CD4-positive, alpha-beta T cell treated with Interleukin-6 for 4 hours (primary cell): Measurements from ENCODE around the gene FXYD3.
"Not testable (repeated sequence)": the region's sequence is repeated elsewhere in the genome, so short reads cannot be mapped to it uniquely, and the experiment has no call there.

Source experiments
- DNase-seq: peaks from one replicate; pipeline ENCODE4 v3.0.0-alpha.2; 2020; ENCODE audit warnings: mixed read lengths

Gene FXYD3

DNA sequence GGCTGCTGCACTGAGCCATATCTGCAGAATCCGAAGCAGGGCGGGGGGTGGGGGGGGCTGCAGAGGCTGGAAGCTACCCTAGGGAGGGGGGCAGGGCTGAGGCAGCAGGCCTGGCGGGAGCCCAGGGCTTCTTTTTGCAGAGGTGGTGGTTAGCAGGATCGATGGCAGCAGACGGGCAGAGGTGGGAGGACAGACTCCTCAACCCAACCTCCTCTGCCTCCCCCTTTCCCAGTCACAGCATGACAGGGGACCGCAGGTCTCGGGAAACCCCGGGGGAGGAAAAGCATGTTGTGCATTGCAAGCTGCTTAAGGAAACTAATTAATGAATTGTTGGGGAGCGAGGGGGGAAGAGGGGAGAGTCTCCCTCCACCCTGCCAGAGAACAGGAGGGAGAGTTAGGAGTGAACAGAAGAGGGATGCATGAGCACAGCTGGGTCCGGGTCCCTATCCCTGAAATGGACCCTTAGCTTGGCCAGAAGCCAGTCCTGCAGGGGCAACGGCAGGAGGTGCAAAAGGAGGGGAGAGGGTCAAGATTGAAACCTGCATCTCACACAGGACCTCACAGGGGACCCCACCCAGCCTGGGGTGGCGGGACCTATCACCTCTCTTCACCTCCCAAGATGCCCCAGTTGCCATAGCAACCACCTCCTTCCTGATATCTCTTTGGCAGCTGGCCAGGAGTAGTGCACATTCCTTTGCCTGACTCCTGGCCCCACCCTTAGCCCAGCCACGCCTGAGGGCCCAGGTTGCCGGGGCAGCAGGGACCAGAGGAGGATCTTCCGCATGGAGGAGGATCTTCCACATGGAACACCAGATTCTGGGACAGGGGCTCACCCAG, 29.2 kb downstream of the FXYD3 start:
- DNase-seq = peak; percentile 67

GRCh38 chr19:35146746-35147459, 31.3 kb downstream of the FXYD3 start:
- no peak for DNase-seq

GRCh38 chr19:35149463-35149862, 33.8 kb downstream of the FXYD3 start:
- DNase-seq = no peak

DNA sequence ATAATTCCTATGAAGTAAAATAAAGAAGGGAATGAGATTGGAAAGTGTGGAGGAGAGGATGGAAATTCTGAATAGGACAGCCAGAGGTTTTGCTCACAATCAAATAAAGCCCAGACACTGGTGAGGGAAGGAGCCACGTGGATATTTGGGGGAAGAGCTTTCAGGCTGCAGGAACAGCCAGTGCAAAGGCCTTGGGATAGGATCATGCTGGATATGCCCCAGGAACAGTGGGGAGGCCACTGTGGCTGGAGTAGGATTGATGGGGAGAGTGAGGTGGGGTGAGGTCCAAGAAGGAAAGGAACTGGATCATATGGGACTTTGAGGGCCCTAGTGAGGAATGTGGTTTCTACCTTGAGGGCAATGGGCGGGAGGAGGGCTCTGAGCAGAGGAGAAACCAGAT, 34.8 kb downstream of the FXYD3 start:
- DNase-seq = no peak

GRCh38 chr19:35151273-35152065, 35.8 kb downstream of the FXYD3 start:
- DNase-seq = no peak

DNA sequence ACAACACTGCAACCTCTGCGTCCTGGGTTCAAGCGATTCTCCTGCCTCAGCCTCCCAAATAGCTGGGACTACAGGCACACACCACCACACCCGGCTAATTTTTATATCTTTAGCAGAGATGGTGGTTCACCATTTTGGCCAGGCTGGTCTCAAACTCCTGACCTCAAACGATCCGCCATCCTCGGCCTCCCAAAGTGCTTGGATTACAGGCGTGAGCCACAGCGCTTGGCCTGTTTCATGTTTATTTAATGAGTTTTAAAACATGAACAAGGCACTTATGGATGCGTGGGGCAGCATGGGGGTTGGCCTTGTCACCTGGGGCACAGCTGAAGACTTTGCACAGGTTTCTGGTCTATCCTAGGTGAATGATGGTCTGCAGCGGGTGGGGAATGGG, 37.5 kb downstream of the FXYD3 start:
- DNase-seq = not testable (repeated sequence)

- peak; percentile 83 for DNase-seq
Measured at GRCh38 chr19:35153701-35154524, 38.3 kb downstream of the FXYD3 start.

DNA sequence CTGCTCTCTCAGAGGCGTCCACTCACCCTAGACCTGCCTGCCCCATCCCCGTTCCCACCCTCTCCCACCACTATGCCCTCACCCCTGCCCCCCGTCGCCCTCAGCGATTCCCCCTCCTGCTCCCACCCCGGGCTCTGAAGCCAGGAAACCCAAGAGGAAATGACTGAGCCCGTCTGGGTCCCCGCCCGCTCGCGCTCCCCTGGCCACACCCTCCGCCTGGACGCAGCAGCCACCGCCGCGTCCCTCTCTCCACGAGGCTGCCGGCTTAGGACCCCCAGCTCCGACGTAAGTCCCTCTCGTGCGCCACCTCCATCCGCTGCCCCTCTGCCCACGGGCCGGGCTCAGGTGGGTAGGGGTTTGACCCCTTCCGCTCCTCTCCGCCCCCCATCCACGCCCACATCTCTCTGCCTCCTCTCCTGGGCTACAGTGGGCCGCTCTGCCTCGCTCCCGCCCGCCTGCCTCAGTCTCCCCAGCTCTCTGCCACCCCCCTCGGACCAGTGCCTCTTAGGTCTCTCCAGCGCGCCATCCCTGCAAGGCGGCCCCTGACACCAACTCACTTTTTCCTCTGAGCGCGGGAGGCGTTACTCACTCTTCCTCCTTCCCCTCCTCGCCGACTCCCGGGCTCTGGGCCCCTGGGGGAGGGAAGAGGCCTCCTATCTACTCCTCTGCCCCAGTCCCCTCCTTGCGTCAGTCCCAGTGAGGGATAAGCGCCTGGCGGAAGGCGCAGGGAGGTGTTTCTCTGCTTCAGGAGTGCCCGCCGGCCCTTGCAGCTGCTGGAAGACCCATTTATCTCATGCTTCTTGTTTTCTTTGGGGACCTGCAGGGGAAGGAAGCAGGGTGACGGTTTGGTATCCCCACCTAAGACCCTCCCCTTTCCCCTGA, 39.1 kb downstream of the FXYD3 start, which contains the start of gene FXYD5:
TSS of gene FXYD5 (plus strand) at position 211 of the 882 bp plus-strand sequence. CDS start 816 bp downstream, outside the sequence.
- peak; percentile 79 for DNase-seq

GRCh38 chr19:35155441-35155840, 39.8 kb downstream of the FXYD3 start:
- DNase-seq = peak; percentile 41

DNA sequence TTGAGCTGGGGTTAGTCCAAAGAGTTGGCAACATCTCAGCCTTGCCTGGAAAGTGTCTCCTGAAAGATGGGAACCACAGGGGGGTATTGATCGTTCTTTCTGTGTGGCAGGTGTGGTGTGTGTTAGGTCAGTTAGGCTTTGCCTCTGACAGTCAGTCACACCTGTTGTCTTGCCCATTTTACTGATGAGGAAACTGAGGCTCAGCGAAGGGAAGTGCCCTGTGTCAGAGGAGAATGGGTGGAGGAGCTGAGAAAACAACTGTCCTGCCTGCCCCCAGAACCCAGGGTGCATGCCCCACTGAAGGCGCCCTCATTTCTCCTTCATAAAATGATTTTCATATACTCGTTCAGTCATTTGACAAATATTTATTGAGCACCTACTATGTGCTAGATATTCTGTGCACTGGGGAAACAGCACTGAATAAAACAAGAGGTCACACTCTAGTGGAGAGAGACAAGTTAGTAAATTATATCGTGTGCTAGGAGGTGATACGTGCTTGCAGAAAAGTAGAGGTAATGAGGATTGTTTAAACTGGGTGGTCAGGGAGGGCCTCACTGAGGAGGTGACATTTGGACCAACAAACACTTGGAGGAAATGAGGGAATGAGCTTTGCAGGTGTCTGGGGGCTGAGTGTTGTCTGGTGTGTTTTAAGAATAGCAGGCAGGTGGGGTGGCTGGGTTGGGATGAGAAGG, 40.5 kb downstream of the FXYD3 start:
- no peak for DNase-seq

DNA sequence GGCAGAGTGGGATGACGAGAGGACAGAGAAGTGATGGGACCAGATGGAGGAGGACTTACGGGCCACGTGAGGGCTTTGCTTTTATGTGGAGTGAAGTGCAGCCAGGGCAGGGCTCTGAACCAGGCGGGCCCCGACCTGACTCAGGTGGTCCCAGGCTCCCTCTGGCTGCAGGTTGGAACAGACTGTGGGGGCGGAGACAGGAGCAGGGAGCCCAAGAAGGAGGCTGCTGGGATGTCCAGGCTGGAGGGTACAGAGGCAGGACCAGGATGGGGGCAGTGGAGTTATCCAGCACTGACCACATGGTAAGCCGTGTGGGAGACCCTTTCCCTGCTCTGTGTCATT, 41.0 kb downstream of the FXYD3 start:
- DNase-seq = no peak

- DNase-seq = no peak
Measured at GRCh38 chr19:35157431-35157830, 41.8 kb downstream of the FXYD3 start.

GRCh38 chr19:35159606-35160005, 44.0 kb downstream of the FXYD3 start:
- no peak for DNase-seq

GRCh38 chr19:35160629-35161433, 45.2 kb downstream of the FXYD3 start:
- DNase-seq = no peak

DNA sequence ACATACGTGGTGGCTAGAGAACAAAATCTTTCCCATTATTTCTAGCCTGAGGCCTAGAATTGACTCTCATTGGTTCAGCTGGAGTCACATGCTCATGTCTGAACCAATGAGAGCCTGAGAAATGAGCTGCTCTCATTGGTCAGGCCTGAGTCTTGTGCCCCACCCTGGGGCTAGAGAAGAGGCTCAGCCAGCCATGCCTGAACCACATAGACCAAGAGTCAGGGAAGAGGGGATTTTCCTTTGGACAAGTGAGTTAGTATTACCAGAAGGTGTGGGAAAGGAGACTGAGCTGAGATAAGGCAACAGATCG, 45.8 kb downstream of the FXYD3 start:
- DNase-seq = no peak

- DNase-seq = no peak
Measured at GRCh38 chr19:35162471-35163326, 47.1 kb downstream of the FXYD3 start.

DNA sequence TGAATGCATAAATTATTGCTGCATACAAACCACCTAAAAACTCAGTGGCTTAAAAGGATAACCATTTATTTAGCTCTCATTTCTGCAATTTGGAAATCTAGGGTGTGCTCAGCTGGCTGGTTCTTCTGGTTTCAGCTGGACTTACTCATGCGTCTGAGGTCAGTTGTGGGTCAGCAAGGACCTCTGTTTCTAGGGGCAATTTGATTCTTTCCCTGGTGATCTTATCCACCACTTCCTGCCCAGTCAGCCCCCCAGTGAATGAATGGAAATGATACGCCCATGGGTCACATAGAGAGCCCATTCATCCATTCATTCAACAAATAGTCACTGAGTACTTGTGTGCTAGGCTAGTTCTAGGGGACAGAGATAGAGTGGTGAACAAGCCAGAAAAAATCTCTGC, 48.8 kb downstream of the FXYD3 start:
- DNase-seq = no peak

DNA sequence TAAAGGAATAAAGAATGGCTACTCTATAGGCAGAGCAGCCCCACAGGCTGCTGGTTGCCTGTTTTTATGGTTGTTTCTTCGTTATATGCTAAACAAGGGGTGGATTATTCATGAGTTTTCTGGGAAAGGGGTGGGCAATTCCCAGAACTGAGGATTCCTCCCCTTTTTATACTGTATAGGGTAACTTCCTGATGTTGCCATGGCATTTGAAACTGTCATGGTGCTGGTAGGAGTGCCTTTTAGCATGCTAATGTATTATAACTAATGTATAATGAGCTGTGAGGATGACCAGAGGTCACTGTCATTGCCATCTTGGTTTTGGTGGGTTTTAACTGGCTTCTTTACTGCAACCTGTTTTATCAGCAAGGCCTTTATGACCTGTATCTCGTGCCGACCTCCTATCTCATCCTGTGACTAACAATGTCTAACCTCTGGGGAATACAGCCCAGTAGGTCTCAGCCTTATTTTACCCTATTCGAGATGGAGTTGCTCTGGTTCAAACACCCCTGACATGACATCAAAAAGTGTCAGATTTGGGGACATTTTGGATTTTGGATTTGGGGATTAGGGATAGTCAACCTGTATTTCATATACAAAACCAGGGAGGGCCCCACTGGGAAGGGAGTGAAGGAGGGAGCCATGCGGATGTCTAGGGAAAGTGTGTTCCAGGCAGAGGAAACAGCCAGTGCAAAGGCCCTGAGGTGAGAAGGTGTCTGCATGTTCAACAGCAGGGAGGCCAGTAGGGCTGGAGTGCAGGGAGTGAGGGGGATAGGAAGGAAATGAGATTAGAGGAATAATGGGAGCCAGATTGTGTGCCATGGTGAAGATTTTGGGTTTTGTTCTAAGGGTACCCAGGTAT, 49.8 kb downstream of the FXYD3 start:
- DNase-seq = no peak
